ENCODE data around the gene GPC6.

GPC6 gene

GRCh38 chr13:94210816-94211215 is 984.2 kb downstream of the GPC6 start:
- no peak for DNase-seq (ENCODE audit: low read depth)

GRCh38 chr13:94212196-94212595 is 985.6 kb downstream of the GPC6 start:
- no peak for DNase-seq (ENCODE audit: low read depth)

GRCh38 chr13:94214121-94214520 is 987.5 kb downstream of the GPC6 start:
- no peak for DNase-seq (ENCODE audit: low read depth)

- DNase-seq (ENCODE audit: low read depth): no peak
These were observed 988.4 kb downstream of the GPC6 start for GRCh38 chr13:94214975-94215374.

GRCh38 chr13:94216476-94216875 is 989.9 kb downstream of the GPC6 start:
- DNase-seq (ENCODE audit: low read depth): no peak

GRCh38 chr13:94217370-94217769 is 990.8 kb downstream of the GPC6 start:
- no peak for DNase-seq (ENCODE audit: low read depth)

GRCh38 chr13:94218537-94218936 is 991.9 kb downstream of the GPC6 start:
- DNase-seq (ENCODE audit: low read depth): no peak

- DNase-seq (ENCODE audit: low read depth): no peak
These were observed 992.3 kb downstream of the GPC6 start for GRCh38 chr13:94218951-94219350.

- DNase-seq (ENCODE audit: low read depth): no peak
These were observed 998.1 kb downstream of the GPC6 start for GRCh38 chr13:94224670-94225069.

- DNase-seq (ENCODE audit: low read depth): no peak
These were observed 1000.8 kb downstream of the GPC6 start for GRCh38 chr13:94227255-94227879.

GRCh38 chr13:94228763-94229162 is 1002.2 kb downstream of the GPC6 start:
- DNase-seq (ENCODE audit: low read depth): no peak

GRCh38 chr13:94232161-94232950 is 1005.7 kb downstream of the GPC6 start:
- no peak for DNase-seq (ENCODE audit: low read depth)

GRCh38 chr13:94232956-94233355 is 1006.3 kb downstream of the GPC6 start:
- DNase-seq (ENCODE audit: low read depth): no peak

- DNase-seq (ENCODE audit: low read depth): peak; percentile 91
These were observed 1006.8 kb downstream of the GPC6 start for GRCh38 chr13:94233401-94233800.

- no peak for DNase-seq (ENCODE audit: low read depth)
These were observed 1007.2 kb downstream of the GPC6 start for GRCh38 chr13:94233837-94234236.

GRCh38 chr13:94234738-94235137 is 1008.1 kb downstream of the GPC6 start:
- no peak for DNase-seq (ENCODE audit: low read depth)

GRCh38 chr13:94236132-94236531 is 1009.5 kb downstream of the GPC6 start:
- DNase-seq (ENCODE audit: low read depth): no peak

GRCh38 chr13:94236872-94237271 is 1010.3 kb downstream of the GPC6 start:
- no peak for DNase-seq (ENCODE audit: low read depth)

GRCh38 chr13:94239135-94239534 is 1012.5 kb downstream of the GPC6 start:
- DNase-seq (ENCODE audit: low read depth): peak; percentile 67

- DNase-seq (ENCODE audit: low read depth): no peak
These were observed 1015.9 kb downstream of the GPC6 start for GRCh38 chr13:94242554-94242953.

- no peak for DNase-seq (ENCODE audit: low read depth)
These were observed 1016.9 kb downstream of the GPC6 start for GRCh38 chr13:94243551-94243950.

GRCh38 chr13:94246495-94246894 is 1019.9 kb downstream of the GPC6 start:
- no peak for DNase-seq (ENCODE audit: low read depth)

- DNase-seq (ENCODE audit: low read depth): no peak
These were observed 1021.3 kb downstream of the GPC6 start for GRCh38 chr13:94247890-94248289.
